WTC11 (cell line): ENCODE measurements around the gene EDC4. TPM values are rescaled to one million over a fixed set of nuclear protein-coding genes. Genes with fewer than 3 reads are reported as not detected.

ENCODE experiments used
- ATAC-seq: fragments of 200-7000 bp; cut with Tn5 transposase; 2 replicates; pipeline ENCODE4 v1.10.0; 2021; ENCODE audit warnings: mild to moderate bottlenecking, moderate library complexity
- CTCF ChIA-PET: fragments of 300-600 bp; sonication (Branson Sonifier 250); formaldehyde crosslinking; loops from one replicate; lab custom pipeline; 2021; ENCODE audit warnings: antibody characterized with exemption; lab: Charles Lee
- POLR2A ChIA-PET: fragments of 350-600 bp; sonication (Branson Sonifier 250); formaldehyde crosslinking; loops from one replicate; lab custom pipeline; 2021; ENCODE audit warnings: antibody characterized with exemption; lab: Charles Lee
- DNase-seq: peaks from one replicate; pipeline ENCODE4 v3.0.0; 2021; ENCODE audit warnings: low spot score
- H3K27ac Mint-ChIP-seq: 2 replicates; pipeline ENCODE4 v1.8.0; 2021; ENCODE audit warnings: mixed read lengths
- H3K27me3 Mint-ChIP-seq: 2 replicates; pipeline ENCODE4 v1.8.0; 2021; ENCODE audit warnings: low read depth, mild to moderate bottlenecking, moderate library complexity, mixed read lengths
- H3K36me3 Mint-ChIP-seq: 2 replicates; pipeline ENCODE4 v1.8.0; 2021; ENCODE audit warnings: mixed read lengths
- H3K4me1 Mint-ChIP-seq: 2 replicates; pipeline ENCODE4 v1.8.0; 2022; ENCODE audit warnings: mixed read lengths
- H3K4me3 Mint-ChIP-seq: 2 replicates; pipeline ENCODE4 v1.8.0; 2021; ENCODE audit warnings: mild to moderate bottlenecking, moderate library complexity, mixed read lengths
- H3K9me3 Mint-ChIP-seq: 2 replicates; pipeline ENCODE4 v1.8.0; 2021; ENCODE audit warnings: mixed read lengths
- CREB1 ChIP-seq: sonication (generic); formaldehyde crosslinking; IDR thresholded peaks from 2 replicates; pipeline ENCODE4 v1.8.0; 2023; ENCODE audit warnings: mild to moderate bottlenecking, missing genetic modification reagents
- CREM ChIP-seq: sonication (generic); formaldehyde crosslinking; IDR thresholded peaks from 2 replicates; pipeline ENCODE4 v1.8.1; 2022; ENCODE audit warnings: mild to moderate bottlenecking, missing genetic modification reagents, moderate library complexity
- ELF4 ChIP-seq: sonication (generic); formaldehyde crosslinking; IDR thresholded peaks from 2 replicates; pipeline ENCODE4 v1.8.1; 2022; ENCODE audit warnings: low read depth, mild to moderate bottlenecking, moderate library complexity, missing genetic modification reagents
- ETV6 ChIP-seq: sonication (generic); formaldehyde crosslinking; IDR thresholded peaks from 2 replicates; pipeline ENCODE4 v1.8.1; 2022; ENCODE audit warnings: mild to moderate bottlenecking, missing genetic modification reagents
- FOXK1 ChIP-seq: sonication (generic); formaldehyde crosslinking; IDR thresholded peaks from 2 replicates; pipeline ENCODE4 v1.8.0; 2022; ENCODE audit warnings: mild to moderate bottlenecking, moderate library complexity, missing genetic modification reagents
- JUN ChIP-seq: sonication (generic); formaldehyde crosslinking; IDR thresholded peaks from 2 replicates; pipeline ENCODE4 v1.8.0; 2023; ENCODE audit warnings: mild to moderate bottlenecking, missing genetic modification reagents
- NFE2L1 ChIP-seq: sonication (generic); formaldehyde crosslinking; IDR thresholded peaks from 2 replicates; pipeline ENCODE4 v1.8.1; 2023; ENCODE audit warnings: missing genetic modification reagents
- NFYB ChIP-seq: sonication (generic); formaldehyde crosslinking; conservative IDR thresholded peaks from 2 replicates; pipeline ENCODE4 v1.8.0; 2022; ENCODE audit warnings: low read depth, missing genetic modification reagents
- NR1H2 ChIP-seq: sonication (generic); formaldehyde crosslinking; IDR thresholded peaks from 2 replicates; pipeline ENCODE4 v1.9.0; 2021; ENCODE audit warnings: mild to moderate bottlenecking, moderate library complexity, missing genetic modification reagents
- RELA ChIP-seq: sonication (generic); formaldehyde crosslinking; IDR thresholded peaks from 2 replicates; pipeline ENCODE4 v1.8.1; 2022; ENCODE audit warnings: missing genetic modification reagents, mild to moderate bottlenecking, borderline replicate concordance
- RORB ChIP-seq: fragments of 250-450 bp; sonication (Bioruptor Pico); IDR thresholded peaks from 2 replicates; pipeline ENCODE4 v1.9.0; 2021; ENCODE audit warnings: mild to moderate bottlenecking
- SMAD4 ChIP-seq: sonication (generic); formaldehyde crosslinking; IDR thresholded peaks from 2 replicates; pipeline ENCODE4 v1.8.0; 2022; ENCODE audit warnings: mild to moderate bottlenecking, missing genetic modification reagents
- SOX15 ChIP-seq: fragments of 250-450 bp; sonication (Bioruptor Pico); IDR thresholded peaks from 2 replicates; pipeline ENCODE4 v1.9.0; 2021; ENCODE audit warnings: mild to moderate bottlenecking
- TCF7 ChIP-seq: sonication (generic); formaldehyde crosslinking; IDR thresholded peaks from 2 replicates; pipeline ENCODE4 v1.8.0; 2022; ENCODE audit warnings: mild to moderate bottlenecking, low read depth, missing genetic modification reagents, moderate library complexity
- TP53 ChIP-seq: sonication (generic); formaldehyde crosslinking; IDR thresholded peaks from 2 replicates; pipeline ENCODE4 v1.8.1; 2023; ENCODE audit warnings: mild to moderate bottlenecking, missing genetic modification reagents
- ZBTB21 ChIP-seq: sonication (generic); formaldehyde crosslinking; IDR thresholded peaks from 2 replicates; pipeline ENCODE4 v1.8.1; 2023; ENCODE audit warnings: mild to moderate bottlenecking, missing genetic modification reagents, borderline replicate concordance
- ZNF423 ChIP-seq: fragments of 250-450 bp; sonication (Bioruptor Pico); IDR thresholded peaks from 2 replicates; pipeline ENCODE4 v2.1.2; 2022; ENCODE audit warnings: mild to moderate bottlenecking, moderate library complexity
- total RNA-seq: library from RNA; stranded (reverse); gene quantifications from 3 replicates; pipeline ENCODE4 v1.2.3, GENCODE V29; 2021
- TF ChIP-seq, protein P1 (sequence below): fragments of 200-600 bp; IDR thresholded peaks from 2 replicates; pipeline ENCODE4 v1.8.0; 2022; ENCODE audit warnings: antibody characterized with exemption
- TF ChIP-seq, protein P2 (sequence below): fragments of 250-450 bp; sonication (Bioruptor Pico); IDR thresholded peaks from 2 replicates; pipeline ENCODE4 v1.8.0; 2021; ENCODE audit warnings: mild to moderate bottlenecking
- TF ChIP-seq, protein P3 (sequence below): sonication (generic); formaldehyde crosslinking; IDR thresholded peaks from 2 replicates; pipeline ENCODE4 v1.8.0; 2022; ENCODE audit warnings: mild to moderate bottlenecking, missing genetic modification reagents
- TF ChIP-seq, protein P4 (sequence below): fragments of 250-450 bp; sonication (Bioruptor Pico); IDR thresholded peaks from 2 replicates; pipeline ENCODE4 v1.9.0; 2021; ENCODE audit warnings: mild to moderate bottlenecking
- TF ChIP-seq, protein P5 (sequence below): sonication (generic); formaldehyde crosslinking; IDR thresholded peaks from 2 replicates; pipeline ENCODE4 v1.8.1; 2023; ENCODE audit warnings: mild to moderate bottlenecking, missing genetic modification reagents
- TF ChIP-seq, protein P6 (sequence below): sonication (generic); formaldehyde crosslinking; IDR thresholded peaks from 2 replicates; pipeline ENCODE4 v1.8.1; 2023; ENCODE audit warnings: mild to moderate bottlenecking, moderate library complexity, missing genetic modification reagents

Gene EDC4
- total RNA-seq, 1 experiment from 2014 or later: 83.7 TPM

DNA sequence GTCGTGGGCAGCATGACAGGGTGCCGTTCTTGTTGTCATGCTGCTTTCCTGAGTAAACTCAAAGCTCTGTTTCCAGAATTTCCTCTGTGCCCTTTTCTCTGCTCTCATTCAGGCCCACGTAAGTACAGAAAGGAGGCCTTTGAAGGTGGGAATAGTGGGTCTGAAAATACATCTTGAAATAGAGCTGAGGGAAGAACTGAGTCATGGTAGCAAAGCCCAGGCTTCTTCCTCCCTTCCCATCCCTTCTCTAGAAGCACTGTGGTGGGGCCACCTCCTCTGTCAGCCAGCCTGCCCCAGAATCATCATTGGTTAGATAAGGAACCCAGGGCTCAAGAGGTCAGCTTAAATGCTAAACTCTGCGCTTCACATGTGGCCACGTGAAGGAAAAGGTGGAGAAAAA lies 49.4 kb downstream of the EDC4 start:
- Mint-ChIP-seq H3K36me3 (no peaks in the 10 kb centered on the region; the same call in 1 of the 2 replicates), H3K4me3 (no peak overlapping the region), H3K4me1 (peaks cover 28% of the 10 kb centered on the region), H3K27me3 (no peaks in the 10 kb centered on the region; the same call in 1 of the 2 replicates), H3K9me3 (no peaks in the 10 kb centered on the region), H3K27ac (peak overlapping the region; percentile 11)
- no peak for ATAC-seq
- TF ChIP-seq, protein P1, sequence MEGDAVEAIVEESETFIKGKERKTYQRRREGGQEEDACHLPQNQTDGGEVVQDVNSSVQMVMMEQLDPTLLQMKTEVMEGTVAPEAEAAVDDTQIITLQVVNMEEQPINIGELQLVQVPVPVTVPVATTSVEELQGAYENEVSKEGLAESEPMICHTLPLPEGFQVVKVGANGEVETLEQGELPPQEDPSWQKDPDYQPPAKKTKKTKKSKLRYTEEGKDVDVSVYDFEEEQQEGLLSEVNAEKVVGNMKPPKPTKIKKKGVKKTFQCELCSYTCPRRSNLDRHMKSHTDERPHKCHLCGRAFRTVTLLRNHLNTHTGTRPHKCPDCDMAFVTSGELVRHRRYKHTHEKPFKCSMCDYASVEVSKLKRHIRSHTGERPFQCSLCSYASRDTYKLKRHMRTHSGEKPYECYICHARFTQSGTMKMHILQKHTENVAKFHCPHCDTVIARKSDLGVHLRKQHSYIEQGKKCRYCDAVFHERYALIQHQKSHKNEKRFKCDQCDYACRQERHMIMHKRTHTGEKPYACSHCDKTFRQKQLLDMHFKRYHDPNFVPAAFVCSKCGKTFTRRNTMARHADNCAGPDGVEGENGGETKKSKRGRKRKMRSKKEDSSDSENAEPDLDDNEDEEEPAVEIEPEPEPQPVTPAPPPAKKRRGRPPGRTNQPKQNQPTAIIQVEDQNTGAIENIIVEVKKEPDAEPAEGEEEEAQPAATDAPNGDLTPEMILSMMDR: no peak
- TF ChIP-seq RORB (CRISPR knock-in tag) (no peak), NFYB (CRISPR knock-in tag) (no peak), CREB1 (CRISPR knock-in tag) (no peak)
- TF ChIP-seq, protein P2, sequence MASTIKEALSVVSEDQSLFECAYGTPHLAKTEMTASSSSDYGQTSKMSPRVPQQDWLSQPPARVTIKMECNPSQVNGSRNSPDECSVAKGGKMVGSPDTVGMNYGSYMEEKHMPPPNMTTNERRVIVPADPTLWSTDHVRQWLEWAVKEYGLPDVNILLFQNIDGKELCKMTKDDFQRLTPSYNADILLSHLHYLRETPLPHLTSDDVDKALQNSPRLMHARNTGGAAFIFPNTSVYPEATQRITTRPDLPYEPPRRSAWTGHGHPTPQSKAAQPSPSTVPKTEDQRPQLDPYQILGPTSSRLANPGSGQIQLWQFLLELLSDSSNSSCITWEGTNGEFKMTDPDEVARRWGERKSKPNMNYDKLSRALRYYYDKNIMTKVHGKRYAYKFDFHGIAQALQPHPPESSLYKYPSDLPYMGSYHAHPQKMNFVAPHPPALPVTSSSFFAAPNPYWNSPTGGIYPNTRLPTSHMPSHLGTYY: no peak
- DNase-seq: no peak
- CTCF ChIA-PET: interaction anchor here (0.7 to 1.8 kb wide), 5 partner anchors 19 to 259 kb away, joined by 3 to 12 read pairs (median 4); no protein-coding TSS in a partner anchor
- POLR2A ChIA-PET: no interaction called here

DNA sequence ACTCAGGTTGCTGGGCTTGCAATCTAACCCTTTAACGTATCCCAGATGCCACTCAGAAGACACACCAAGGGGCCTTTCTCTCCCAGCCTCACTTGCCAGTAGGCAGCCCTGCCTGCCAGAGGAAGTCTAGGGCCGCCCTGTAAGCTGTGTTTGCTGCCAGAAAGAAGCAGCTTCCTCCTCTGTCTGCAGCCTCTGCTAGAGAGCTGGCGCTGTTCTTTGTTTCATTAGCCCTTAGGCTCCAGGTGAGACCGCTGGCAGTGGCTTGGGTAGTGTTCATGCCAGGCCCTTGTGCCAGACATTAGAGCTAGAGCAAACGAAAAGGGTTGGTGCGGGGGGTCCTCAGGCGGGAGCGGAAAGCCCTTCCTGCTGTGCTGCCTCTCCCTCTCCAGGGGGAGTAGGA lies 49.9 kb downstream of the EDC4 start:
- no peak; the same call in 1 of the 2 replicates for ATAC-seq
- no peak overlapping the region for H3K27ac Mint-ChIP-seq
- no peaks in the 10 kb centered on the region; the same call in 1 of the 2 replicates for H3K36me3 Mint-ChIP-seq
- peaks cover 23% of the 10 kb centered on the region for H3K4me1 Mint-ChIP-seq
- no peak overlapping the region for H3K4me3 Mint-ChIP-seq
- CTCF ChIA-PET: interaction anchor here (0.6 to 1.8 kb wide), 6 partner anchors 13 to 289 kb away, joined by 3 to 12 read pairs (median 4); no protein-coding TSS in a partner anchor
- TF ChIP-seq CREM: no peak
- TF ChIP-seq, protein P3, sequence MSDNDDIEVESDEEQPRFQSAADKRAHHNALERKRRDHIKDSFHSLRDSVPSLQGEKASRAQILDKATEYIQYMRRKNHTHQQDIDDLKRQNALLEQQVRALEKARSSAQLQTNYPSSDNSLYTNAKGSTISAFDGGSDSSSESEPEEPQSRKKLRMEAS: no peak
- TF ChIP-seq NFE2L1 (CRISPR knock-in tag): no peak
- TF ChIP-seq, protein P4, sequence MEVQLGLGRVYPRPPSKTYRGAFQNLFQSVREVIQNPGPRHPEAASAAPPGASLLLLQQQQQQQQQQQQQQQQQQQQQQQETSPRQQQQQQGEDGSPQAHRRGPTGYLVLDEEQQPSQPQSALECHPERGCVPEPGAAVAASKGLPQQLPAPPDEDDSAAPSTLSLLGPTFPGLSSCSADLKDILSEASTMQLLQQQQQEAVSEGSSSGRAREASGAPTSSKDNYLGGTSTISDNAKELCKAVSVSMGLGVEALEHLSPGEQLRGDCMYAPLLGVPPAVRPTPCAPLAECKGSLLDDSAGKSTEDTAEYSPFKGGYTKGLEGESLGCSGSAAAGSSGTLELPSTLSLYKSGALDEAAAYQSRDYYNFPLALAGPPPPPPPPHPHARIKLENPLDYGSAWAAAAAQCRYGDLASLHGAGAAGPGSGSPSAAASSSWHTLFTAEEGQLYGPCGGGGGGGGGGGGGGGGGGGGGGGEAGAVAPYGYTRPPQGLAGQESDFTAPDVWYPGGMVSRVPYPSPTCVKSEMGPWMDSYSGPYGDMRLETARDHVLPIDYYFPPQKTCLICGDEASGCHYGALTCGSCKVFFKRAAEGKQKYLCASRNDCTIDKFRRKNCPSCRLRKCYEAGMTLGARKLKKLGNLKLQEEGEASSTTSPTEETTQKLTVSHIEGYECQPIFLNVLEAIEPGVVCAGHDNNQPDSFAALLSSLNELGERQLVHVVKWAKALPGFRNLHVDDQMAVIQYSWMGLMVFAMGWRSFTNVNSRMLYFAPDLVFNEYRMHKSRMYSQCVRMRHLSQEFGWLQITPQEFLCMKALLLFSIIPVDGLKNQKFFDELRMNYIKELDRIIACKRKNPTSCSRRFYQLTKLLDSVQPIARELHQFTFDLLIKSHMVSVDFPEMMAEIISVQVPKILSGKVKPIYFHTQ (CRISPR knock-in tag): no peak
- TF ChIP-seq ZBTB21: no peak
- TF ChIP-seq FOXK1 (CRISPR knock-in tag): no peak
- TF ChIP-seq, protein P5, sequence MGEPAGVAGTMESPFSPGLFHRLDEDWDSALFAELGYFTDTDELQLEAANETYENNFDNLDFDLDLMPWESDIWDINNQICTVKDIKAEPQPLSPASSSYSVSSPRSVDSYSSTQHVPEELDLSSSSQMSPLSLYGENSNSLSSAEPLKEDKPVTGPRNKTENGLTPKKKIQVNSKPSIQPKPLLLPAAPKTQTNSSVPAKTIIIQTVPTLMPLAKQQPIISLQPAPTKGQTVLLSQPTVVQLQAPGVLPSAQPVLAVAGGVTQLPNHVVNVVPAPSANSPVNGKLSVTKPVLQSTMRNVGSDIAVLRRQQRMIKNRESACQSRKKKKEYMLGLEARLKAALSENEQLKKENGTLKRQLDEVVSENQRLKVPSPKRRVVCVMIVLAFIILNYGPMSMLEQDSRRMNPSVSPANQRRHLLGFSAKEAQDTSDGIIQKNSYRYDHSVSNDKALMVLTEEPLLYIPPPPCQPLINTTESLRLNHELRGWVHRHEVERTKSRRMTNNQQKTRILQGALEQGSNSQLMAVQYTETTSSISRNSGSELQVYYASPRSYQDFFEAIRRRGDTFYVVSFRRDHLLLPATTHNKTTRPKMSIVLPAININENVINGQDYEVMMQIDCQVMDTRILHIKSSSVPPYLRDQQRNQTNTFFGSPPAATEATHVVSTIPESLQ (CRISPR knock-in tag): no peak
- TF ChIP-seq ELF4 (CRISPR knock-in tag): no peak
- no peak for TF ChIP-seq ETV6 (CRISPR knock-in tag)
- no peak for TF ChIP-seq RELA
- TF ChIP-seq NR1H2 (CRISPR knock-in tag): no peak
- no peak for TF ChIP-seq SMAD4 (CRISPR knock-in tag)
- TF ChIP-seq JUN (CRISPR knock-in tag): no peak
- TF ChIP-seq TP53 (CRISPR knock-in tag): no peak
- no peak for TF ChIP-seq ZNF423 (CRISPR knock-in tag)
- no peak for TF ChIP-seq TCF7 (CRISPR knock-in tag)
- TF ChIP-seq, protein P6, sequence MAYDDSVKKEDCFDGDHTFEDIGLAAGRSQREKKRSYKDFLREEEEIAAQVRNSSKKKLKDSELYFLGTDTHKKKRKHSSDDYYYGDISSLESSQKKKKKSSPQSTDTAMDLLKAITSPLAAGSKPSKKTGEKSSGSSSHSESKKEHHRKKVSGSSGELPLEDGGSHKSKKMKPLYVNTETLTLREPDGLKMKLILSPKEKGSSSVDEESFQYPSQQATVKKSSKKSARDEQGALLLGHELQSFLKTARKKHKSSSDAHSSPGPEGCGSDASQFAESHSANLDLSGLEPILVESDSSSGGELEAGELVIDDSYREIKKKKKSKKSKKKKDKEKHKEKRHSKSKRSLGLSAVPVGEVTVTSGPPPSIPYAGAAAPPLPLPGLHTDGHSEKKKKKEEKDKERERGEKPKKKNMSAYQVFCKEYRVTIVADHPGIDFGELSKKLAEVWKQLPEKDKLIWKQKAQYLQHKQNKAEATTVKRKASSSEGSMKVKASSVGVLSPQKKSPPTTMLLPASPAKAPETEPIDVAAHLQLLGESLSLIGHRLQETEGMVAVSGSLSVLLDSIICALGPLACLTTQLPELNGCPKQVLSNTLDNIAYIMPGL: no peak
- TF ChIP-seq SOX15: no peak
- TF ChIP-seq, all 79 proteins: peak for 0
- Mint-ChIP-seq H3K27me3 (no peaks in the 10 kb centered on the region; the same call in 1 of the 2 replicates), H3K9me3 (no peaks in the 10 kb centered on the region)
- no peak for DNase-seq
- POLR2A ChIA-PET: no interaction called here
